ENCODE measurements around the gene QSOX1.

QSOX1 gene

DNA sequence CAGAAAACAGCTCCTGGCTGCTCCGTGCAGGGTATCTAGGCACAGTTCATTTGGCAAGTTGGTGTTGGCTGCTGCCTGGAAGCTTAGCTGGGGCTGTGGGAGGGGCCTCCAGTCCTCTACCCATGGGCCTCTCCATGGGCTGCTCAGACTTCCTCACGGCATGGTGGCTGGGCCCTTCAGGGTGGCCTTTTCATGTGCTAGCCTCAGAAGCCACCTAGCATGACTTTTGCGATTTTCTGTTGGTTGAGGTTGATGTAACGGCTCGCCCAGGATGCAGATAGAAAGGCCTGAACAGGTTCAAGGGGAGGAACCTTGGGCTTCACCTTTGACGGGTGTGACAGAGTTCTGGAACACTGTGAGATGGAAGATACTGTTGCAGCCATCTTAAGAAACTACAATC, 49.6 kb downstream of the QSOX1 start:
- no peak overlapping the region for H3K27ac ChIP-seq
- H3K4me1 ChIP-seq (ENCODE audit: low read depth, poor library complexity, severe bottlenecking), result no peaks in the 10 kb centered on the region
- H4K20me1 ChIP-seq (ENCODE audit: insufficient read depth), result no peaks in the 10 kb centered on the region
- no peak overlapping the region for H3K4me3 ChIP-seq (IDR thresholded peaks at IDR 0.05; ENCODE audit: insufficient read depth, low read depth, low read length)
- H3K36me3 ChIP-seq (ENCODE audit: insufficient read depth), result no peaks in the 10 kb centered on the region
- no peaks in the 10 kb centered on the region for H3K27me3 ChIP-seq (ENCODE audit: insufficient read depth, low read depth)
- H3K79me2 ChIP-seq (ENCODE audit: insufficient read depth, low read depth), result no peaks in the 10 kb centered on the region
- no peak overlapping the region for H3K9ac ChIP-seq
- no peak overlapping the region for H2AFZ ChIP-seq (ENCODE audit: low read depth)
- H3K4me2 ChIP-seq, result no peak overlapping the region
- TF ChIP-seq, protein P1, sequence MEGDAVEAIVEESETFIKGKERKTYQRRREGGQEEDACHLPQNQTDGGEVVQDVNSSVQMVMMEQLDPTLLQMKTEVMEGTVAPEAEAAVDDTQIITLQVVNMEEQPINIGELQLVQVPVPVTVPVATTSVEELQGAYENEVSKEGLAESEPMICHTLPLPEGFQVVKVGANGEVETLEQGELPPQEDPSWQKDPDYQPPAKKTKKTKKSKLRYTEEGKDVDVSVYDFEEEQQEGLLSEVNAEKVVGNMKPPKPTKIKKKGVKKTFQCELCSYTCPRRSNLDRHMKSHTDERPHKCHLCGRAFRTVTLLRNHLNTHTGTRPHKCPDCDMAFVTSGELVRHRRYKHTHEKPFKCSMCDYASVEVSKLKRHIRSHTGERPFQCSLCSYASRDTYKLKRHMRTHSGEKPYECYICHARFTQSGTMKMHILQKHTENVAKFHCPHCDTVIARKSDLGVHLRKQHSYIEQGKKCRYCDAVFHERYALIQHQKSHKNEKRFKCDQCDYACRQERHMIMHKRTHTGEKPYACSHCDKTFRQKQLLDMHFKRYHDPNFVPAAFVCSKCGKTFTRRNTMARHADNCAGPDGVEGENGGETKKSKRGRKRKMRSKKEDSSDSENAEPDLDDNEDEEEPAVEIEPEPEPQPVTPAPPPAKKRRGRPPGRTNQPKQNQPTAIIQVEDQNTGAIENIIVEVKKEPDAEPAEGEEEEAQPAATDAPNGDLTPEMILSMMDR (conservative IDR thresholded peaks at IDR 0.05; ENCODE audit: low read depth, low read length), result no peak

DNA sequence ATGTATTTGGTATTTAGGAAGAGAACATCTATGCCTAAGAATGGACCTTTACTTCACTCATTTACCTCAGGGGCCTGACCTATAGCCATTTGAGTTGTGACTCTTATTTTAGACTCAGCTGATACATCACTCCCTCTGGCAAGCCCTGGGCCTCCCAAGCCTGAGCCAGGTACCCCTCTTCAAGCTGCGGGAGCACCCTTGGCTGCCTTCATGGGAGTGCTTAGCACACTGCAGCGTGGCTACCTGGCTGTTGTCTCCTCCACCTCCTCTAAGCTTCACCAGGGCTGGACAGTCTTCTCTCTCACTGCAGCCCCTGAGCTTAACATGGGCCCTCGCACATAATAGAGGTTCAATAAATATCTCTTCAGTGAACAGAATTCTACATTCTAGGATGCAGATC, 51.9 kb downstream of the QSOX1 start:
- Histone ChIP-seq H3K9ac (no peak overlapping the region), H3K4me2 (no peak overlapping the region), H3K79me2 (ENCODE audit: insufficient read depth, low read depth) (no peaks in the 10 kb centered on the region), H3K27me3 (ENCODE audit: insufficient read depth, low read depth) (no peaks in the 10 kb centered on the region), H4K20me1 (ENCODE audit: insufficient read depth) (no peaks in the 10 kb centered on the region), H3K36me3 (ENCODE audit: insufficient read depth) (no peaks in the 10 kb centered on the region), H3K4me3 (IDR thresholded peaks at IDR 0.05; ENCODE audit: insufficient read depth, low read depth, low read length) (no peak overlapping the region), H2AFZ (ENCODE audit: low read depth) (no peak overlapping the region), H3K27ac (no peak overlapping the region), H3K4me1 (ENCODE audit: low read depth, poor library complexity, severe bottlenecking) (no peaks in the 10 kb centered on the region)
- TF ChIP-seq, protein P1 (conservative IDR thresholded peaks at IDR 0.05; ENCODE audit: low read depth, low read length), result no peak

DNA sequence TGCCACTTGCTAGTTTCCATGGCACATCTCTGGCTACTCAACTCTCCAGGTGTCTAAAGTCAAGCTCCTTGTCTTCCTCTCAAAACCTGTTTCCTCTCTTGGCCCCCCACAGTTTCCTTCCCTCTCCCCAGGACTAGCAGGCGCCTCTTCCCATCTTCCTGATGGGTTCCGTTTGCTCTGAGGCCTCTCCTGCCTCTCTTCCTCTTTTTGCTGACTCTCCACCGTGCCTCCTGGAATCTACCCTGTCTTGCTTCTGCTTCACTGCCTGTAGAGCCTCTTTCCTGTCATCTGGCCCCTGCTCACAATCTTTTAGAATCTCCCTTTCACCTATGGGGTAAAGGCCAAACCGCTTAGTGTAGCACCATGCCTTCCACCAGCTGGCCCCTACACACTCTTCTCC, 53.6 kb downstream of the QSOX1 start:
- TF ChIP-seq, protein P1 (conservative IDR thresholded peaks at IDR 0.05; ENCODE audit: low read depth, low read length), result no peak
- H3K79me2 ChIP-seq (ENCODE audit: insufficient read depth, low read depth), result no peaks in the 10 kb centered on the region

DNA sequence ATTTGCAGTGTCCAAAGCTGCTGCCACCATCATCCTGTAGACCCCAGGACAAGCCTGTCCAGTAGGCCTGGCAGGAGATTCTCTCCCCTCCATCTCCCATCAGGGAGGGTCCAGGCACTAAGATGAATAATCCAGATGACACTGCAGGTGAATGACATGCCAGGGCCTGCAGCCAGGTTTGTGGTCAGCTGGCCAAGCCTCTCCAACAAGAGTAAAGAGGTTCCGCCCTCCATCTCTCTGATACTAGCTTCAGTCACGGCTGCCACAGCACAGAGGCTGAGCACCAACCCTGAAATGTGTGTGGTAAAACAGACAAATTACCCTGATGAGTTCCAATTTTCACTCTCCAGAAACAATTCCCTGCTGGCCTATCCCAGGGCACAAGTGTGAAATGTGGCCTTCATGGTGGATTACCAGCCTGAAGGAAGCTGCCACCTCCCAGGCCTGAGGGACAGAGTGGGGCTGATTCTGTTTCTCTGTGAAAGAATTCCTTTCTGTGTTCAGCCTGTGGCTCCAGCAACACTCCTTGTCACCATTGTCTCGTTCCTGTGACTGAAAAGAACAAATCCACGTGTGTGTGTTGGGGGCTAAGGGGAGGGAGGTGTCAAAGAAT, 55.4 kb downstream of the QSOX1 start:
- TF ChIP-seq, protein P1 (conservative IDR thresholded peaks at IDR 0.05; ENCODE audit: low read depth, low read length), result no peak

More for the DNA sequence above, 53.6 kb downstream of the QSOX1 start:
- H2AFZ ChIP-seq (ENCODE audit: low read depth), result no peak overlapping the region
- no peaks in the 10 kb centered on the region for H3K4me1 ChIP-seq (ENCODE audit: low read depth, poor library complexity, severe bottlenecking)
- H4K20me1 ChIP-seq (ENCODE audit: insufficient read depth), result no peaks in the 10 kb centered on the region
- no peaks in the 10 kb centered on the region for H3K27me3 ChIP-seq (ENCODE audit: insufficient read depth, low read depth)
- no peaks in the 10 kb centered on the region for H3K36me3 ChIP-seq (ENCODE audit: insufficient read depth)
- H3K4me2 ChIP-seq, result no peak overlapping the region
- no peak overlapping the region for H3K27ac ChIP-seq
- H3K9ac ChIP-seq, result no peak overlapping the region
- no peak overlapping the region for H3K4me3 ChIP-seq (IDR thresholded peaks at IDR 0.05; ENCODE audit: insufficient read depth, low read depth, low read length)

More for the DNA sequence above, 55.4 kb downstream of the QSOX1 start:
- Histone ChIP-seq H3K27ac (no peak overlapping the region), H3K4me1 (ENCODE audit: low read depth, poor library complexity, severe bottlenecking) (peaks cover 6% of the 10 kb centered on the region), H3K4me3 (IDR thresholded peaks at IDR 0.05; ENCODE audit: insufficient read depth, low read depth, low read length) (no peak overlapping the region), H3K9ac (no peak overlapping the region), H3K27me3 (ENCODE audit: insufficient read depth, low read depth) (no peaks in the 10 kb centered on the region), H3K79me2 (ENCODE audit: insufficient read depth, low read depth) (no peaks in the 10 kb centered on the region), H3K4me2 (no peak overlapping the region), H4K20me1 (ENCODE audit: insufficient read depth) (no peaks in the 10 kb centered on the region), H3K36me3 (ENCODE audit: insufficient read depth) (no peaks in the 10 kb centered on the region), H2AFZ (ENCODE audit: low read depth) (no peak overlapping the region)

All from KMS-11 (cell line).